ENCODE data around the gene BTBD9. TPM values are rescaled to one million over a fixed set of nuclear protein-coding genes. Genes with fewer than 3 reads are reported as not detected.

BTBD9 gene
- total RNA-seq, 1 experiment from 2014 or later, result 10.8 TPM

GRCh38 chr6:38158762-38159350 is 480.9 kb downstream of the BTBD9 start:
- Histone ChIP-seq H3K9me3 (ENCODE audit: insufficient read depth, low read depth) (no peaks in the 10 kb centered on the region), H2AFZ (no peak overlapping the region), H3K9me2 (ENCODE audit: insufficient read depth) (no peaks in the 10 kb centered on the region), H3K27ac (no peak overlapping the region), H4K20me1 (ENCODE audit: insufficient read depth) (peaks cover 4% of the 10 kb centered on the region; the same call in 1 of the 2 replicates), H3K4me2 (no peak overlapping the region), H3K79me2 (ENCODE audit: low read depth) (no peaks in the 10 kb centered on the region), H3K4me1 (replicated peaks; ENCODE audit: insufficient read depth) (no peaks in the 10 kb centered on the region), H3K36me3 (ENCODE audit: low read depth) (no peaks in the 10 kb centered on the region), H3K27me3 (ENCODE audit: insufficient read depth, low read depth) (no peaks in the 10 kb centered on the region), H3K4me3 (no peak overlapping the region), H3F3A (ENCODE audit: insufficient read depth, low read depth) (no peaks in the 10 kb centered on the region)
- CTCF ChIA-PET, result no interaction called here
- BruUV-seq (replicated peaks), result no TSS peak
- TF ChIP-seq CTCF (conservative IDR thresholded peaks at IDR 0.05) (no peak), EZH2 (IDR thresholded peaks at IDR 0.05; ENCODE audit: low read depth) (no peak)
- POLR2A ChIA-PET (ENCODE audit: unreplicated experiment), result no interaction called here
- intact Hi-C loops (cut with micrococcal nuclease; ENCODE audit: unreplicated experiment), result no loop called here
- no peak for DNase-seq

GRCh38 chr6:38157905-38158304 is 481.8 kb downstream of the BTBD9 start:
- ChIA-PET CTCF (no interaction called here), POLR2A (ENCODE audit: unreplicated experiment) (no interaction called here)
- H3K4me1 ChIP-seq (replicated peaks; ENCODE audit: insufficient read depth), result no peaks in the 10 kb centered on the region
- H3F3A ChIP-seq (ENCODE audit: insufficient read depth, low read depth), result no peaks in the 10 kb centered on the region
- BruUV-seq (replicated peaks), result no TSS peak
- no peaks in the 10 kb centered on the region for H3K79me2 ChIP-seq (ENCODE audit: low read depth)
- no peak for DNase-seq
- H4K20me1 ChIP-seq (ENCODE audit: insufficient read depth), result peaks cover 4% of the 10 kb centered on the region; the same call in 1 of the 2 replicates
- H3K27me3 ChIP-seq (ENCODE audit: insufficient read depth, low read depth), result no peaks in the 10 kb centered on the region
- H3K9me2 ChIP-seq (ENCODE audit: insufficient read depth), result no peaks in the 10 kb centered on the region
- no peak overlapping the region for H3K4me2 ChIP-seq
- TF ChIP-seq EZH2 (IDR thresholded peaks at IDR 0.05; ENCODE audit: low read depth) (no peak), CTCF (conservative IDR thresholded peaks at IDR 0.05) (no peak)
- no peak overlapping the region for H2AFZ ChIP-seq
- H3K9me3 ChIP-seq (ENCODE audit: insufficient read depth, low read depth), result no peaks in the 10 kb centered on the region
- H3K4me3 ChIP-seq, result no peak overlapping the region
- H3K27ac ChIP-seq, result no peak overlapping the region
- intact Hi-C loops (cut with micrococcal nuclease; ENCODE audit: unreplicated experiment), result no loop called here
- no peaks in the 10 kb centered on the region for H3K36me3 ChIP-seq (ENCODE audit: low read depth)

- Histone ChIP-seq H3K27ac (no peak overlapping the region), H3F3A (ENCODE audit: insufficient read depth, low read depth) (no peaks in the 10 kb centered on the region), H3K4me2 (no peak overlapping the region), H3K36me3 (ENCODE audit: low read depth) (no peaks in the 10 kb centered on the region), H2AFZ (no peak overlapping the region), H3K9me2 (ENCODE audit: insufficient read depth) (no peaks in the 10 kb centered on the region), H3K27me3 (ENCODE audit: insufficient read depth, low read depth) (no peaks in the 10 kb centered on the region), H3K9me3 (ENCODE audit: insufficient read depth, low read depth) (no peaks in the 10 kb centered on the region), H3K79me2 (ENCODE audit: low read depth) (no peaks in the 10 kb centered on the region), H3K4me1 (replicated peaks; ENCODE audit: insufficient read depth) (no peaks in the 10 kb centered on the region), H4K20me1 (ENCODE audit: insufficient read depth) (peaks cover 4% of the 10 kb centered on the region; the same call in 1 of the 2 replicates), H3K4me3 (no peak overlapping the region)
- ChIA-PET CTCF (no interaction called here), POLR2A (ENCODE audit: unreplicated experiment) (no interaction called here)
- no TSS peak for BruUV-seq (replicated peaks)
- intact Hi-C loops (cut with micrococcal nuclease; ENCODE audit: unreplicated experiment), result no loop called here
- TF ChIP-seq EZH2 (IDR thresholded peaks at IDR 0.05; ENCODE audit: low read depth), result no peak
- TF ChIP-seq CTCF (conservative IDR thresholded peaks at IDR 0.05), result no peak
- no peak for DNase-seq
Measured at GRCh38 chr6:38156818-38157565, 482.7 kb downstream of the BTBD9 start.

All from PC-9 (cell line).